Astrocyte (in vitro differentiated cells and primary cell): ENCODE data around the gene ATXN1. TPM values are rescaled to one million over a fixed set of nuclear protein-coding genes. Genes with fewer than 3 reads are reported as not detected.

Experiments
- DNase-seq: peaks from one replicate; pipeline ENCODE4 v3.0.0-alpha.2; 2010; ENCODE audit warnings: low read depth
- FAIRE-seq: peaks from 2 replicates; lab custom pipeline; 2011; peaks lifted over from hg19 to GRCh38; lab: Jason Lieb, UNC
- H2AFZ ChIP-seq: 2 replicates; pipeline ENCODE4 v1.6.0; 2012; ENCODE audit warnings: low read depth, low read length, inconsistent platforms
- H3K27ac ChIP-seq: 2 replicates; pipeline ENCODE4 v1.5.1; 2011; ENCODE audit warnings: low read depth, low read length, inconsistent platforms
- H3K27me3 ChIP-seq: 2 replicates; pipeline ENCODE4 v1.6.0; 2011; ENCODE audit warnings: low read length, inconsistent platforms; ENCODE audit not compliant: insufficient read depth
- H3K36me3 ChIP-seq: 2 replicates; pipeline ENCODE4 v1.5.1; 2011; ENCODE audit warnings: low read length, inconsistent platforms; ENCODE audit not compliant: insufficient read depth
- H3K4me1 ChIP-seq: 2 replicates; pipeline ENCODE4 v1.5.1; 2011; ENCODE audit warnings: low read length, inconsistent platforms; ENCODE audit not compliant: insufficient read depth
- H3K4me2 ChIP-seq: 2 replicates; pipeline ENCODE4 v1.6.0; 2012; ENCODE audit warnings: low read length, inconsistent platforms
- H3K4me3 ChIP-seq: 2 replicates; pipeline ENCODE4 v1.5.1; 2011; ENCODE audit warnings: low read depth, mild to moderate bottlenecking, low read length, inconsistent platforms; ENCODE audit not compliant: insufficient read depth
- H3K79me2 ChIP-seq: 2 replicates; pipeline ENCODE4 v1.6.0; 2012; ENCODE audit warnings: mild to moderate bottlenecking, low read length, inconsistent platforms; ENCODE audit not compliant: insufficient read depth
- H3K9ac ChIP-seq: 2 replicates; pipeline ENCODE4 v1.6.0; 2012; ENCODE audit warnings: mild to moderate bottlenecking, low read length, inconsistent platforms
- H3K9me3 ChIP-seq: 2 replicates; pipeline ENCODE4 v1.5.1; 2012; ENCODE audit warnings: low read depth, mild to moderate bottlenecking, low read length, inconsistent platforms; ENCODE audit not compliant: insufficient read depth
- H4K20me1 ChIP-seq: 2 replicates; pipeline ENCODE4 v1.6.0; 2012; ENCODE audit warnings: low read length, inconsistent platforms; ENCODE audit not compliant: insufficient read depth
- H3K27ac Mint-ChIP-seq: one replicate; pipeline ENCODE4 v1.8.0; 2021; ENCODE audit warnings: mild to moderate bottlenecking, mixed read lengths; ENCODE audit not compliant: unreplicated experiment
- H3K27me3 Mint-ChIP-seq: one replicate; pipeline ENCODE4 v1.8.0; 2021; ENCODE audit warnings: low read depth, mixed read lengths; ENCODE audit not compliant: unreplicated experiment
- H3K36me3 Mint-ChIP-seq: one replicate; pipeline ENCODE4 v1.8.0; 2021; ENCODE audit warnings: low read depth, mixed read lengths; ENCODE audit not compliant: unreplicated experiment
- H3K4me1 Mint-ChIP-seq: one replicate; pipeline ENCODE4 v1.8.0; 2021; ENCODE audit warnings: low read depth, mixed read lengths; ENCODE audit not compliant: unreplicated experiment
- H3K4me3 Mint-ChIP-seq: one replicate; pipeline ENCODE4 v1.8.0; 2021; ENCODE audit warnings: mild to moderate bottlenecking, moderate library complexity, mixed read lengths; ENCODE audit not compliant: unreplicated experiment
- H3K9me3 Mint-ChIP-seq: one replicate; pipeline ENCODE4 v1.8.0; 2021; ENCODE audit warnings: mild to moderate bottlenecking, mixed read lengths; ENCODE audit not compliant: unreplicated experiment
- CTCF ChIP-seq: IDR thresholded peaks from 2 replicates; pipeline ENCODE4 v1.5.1; 2011; ENCODE audit warnings: low read depth, mild to moderate bottlenecking, inconsistent platforms, low read length, moderate library complexity; ENCODE audit not compliant: insufficient read depth
- EZH2 ChIP-seq: IDR thresholded peaks from 2 replicates; pipeline ENCODE4 v1.6.1; 2012; ENCODE audit warnings: mild to moderate bottlenecking, low read length, inconsistent platforms; ENCODE audit not compliant: insufficient read depth
- total RNA-seq: library from RNA; stranded (reverse); gene quantifications from 2 replicates; pipeline ENCODE4 v1.2.1, GENCODE V29; 2021

ATXN1 gene
- total RNA-seq, 1 donor from 2014 or later: 70.9 TPM

- no peaks in the 10 kb centered on the region for H3K9me3 ChIP-seq
- H3K4me3 Mint-ChIP-seq: no peak overlapping the region
- H3K4me3 ChIP-seq: no peak overlapping the region
- H3K9ac ChIP-seq: no peak overlapping the region
- H2AFZ ChIP-seq: no peak overlapping the region
- H3K27me3 ChIP-seq: no peaks in the 10 kb centered on the region
- peaks cover 3% of the 10 kb centered on the region for H3K27me3 Mint-ChIP-seq
- no peak overlapping the region for H3K27ac Mint-ChIP-seq
- peaks cover 3% of the 10 kb centered on the region for H3K36me3 Mint-ChIP-seq
- H3K4me2 ChIP-seq: no peak overlapping the region
- no peaks in the 10 kb centered on the region for H3K36me3 ChIP-seq
- no peaks in the 10 kb centered on the region for H4K20me1 ChIP-seq
- H3K4me1 Mint-ChIP-seq: peaks cover 6% of the 10 kb centered on the region
- no peaks in the 10 kb centered on the region for H3K79me2 ChIP-seq
- H3K4me1 ChIP-seq: no peaks in the 10 kb centered on the region
- no peak for FAIRE-seq
- no peak for DNase-seq
- H3K9me3 Mint-ChIP-seq: peaks cover 8% of the 10 kb centered on the region
- TF ChIP-seq CTCF (no peak), EZH2 (no peak)
- no peak overlapping the region for H3K27ac ChIP-seq
These were observed 22.8 kb upstream of the ATXN1 start for GRCh38 chr6:16783952-16784565.

GRCh38 chr6:16783509-16783908, 22.2 kb upstream of the ATXN1 start:
- no peak for TF ChIP-seq CTCF
- no peak for TF ChIP-seq EZH2
- Mint-ChIP-seq H3K36me3 (peaks cover 3% of the 10 kb centered on the region), H3K9me3 (peaks cover 8% of the 10 kb centered on the region), H3K27me3 (peaks cover 3% of the 10 kb centered on the region), H3K4me1 (peaks cover 6% of the 10 kb centered on the region), H3K4me3 (no peak overlapping the region), H3K27ac (no peak overlapping the region)
- DNase-seq (no peak), FAIRE-seq (peak; percentile 76)
- Histone ChIP-seq H3K4me2 (no peak overlapping the region), H3K27me3 (no peaks in the 10 kb centered on the region), H3K79me2 (no peaks in the 10 kb centered on the region), H3K9ac (no peak overlapping the region), H4K20me1 (no peaks in the 10 kb centered on the region), H2AFZ (no peak overlapping the region), H3K36me3 (no peaks in the 10 kb centered on the region), H3K4me1 (no peaks in the 10 kb centered on the region), H3K27ac (no peak overlapping the region), H3K4me3 (no peak overlapping the region), H3K9me3 (no peaks in the 10 kb centered on the region)

- H4K20me1 ChIP-seq: no peaks in the 10 kb centered on the region
- H3K4me1 Mint-ChIP-seq: peaks cover 6% of the 10 kb centered on the region
- H3K36me3 ChIP-seq: no peaks in the 10 kb centered on the region
- H3K27ac ChIP-seq: no peak overlapping the region
- TF ChIP-seq CTCF (no peak), EZH2 (no peak)
- no peak for DNase-seq
- H2AFZ ChIP-seq: no peak overlapping the region
- H3K27ac Mint-ChIP-seq: no peak overlapping the region
- H3K27me3 ChIP-seq: no peaks in the 10 kb centered on the region
- H3K4me2 ChIP-seq: no peak overlapping the region
- H3K4me3 Mint-ChIP-seq: no peak overlapping the region
- no peak overlapping the region for H3K9ac ChIP-seq
- no peaks in the 10 kb centered on the region for H3K36me3 Mint-ChIP-seq
- H3K27me3 Mint-ChIP-seq: peaks cover 3% of the 10 kb centered on the region
- H3K9me3 ChIP-seq: no peaks in the 10 kb centered on the region
- H3K9me3 Mint-ChIP-seq: no peaks in the 10 kb centered on the region
- no peaks in the 10 kb centered on the region for H3K79me2 ChIP-seq
- FAIRE-seq: no peak
- no peaks in the 10 kb centered on the region for H3K4me1 ChIP-seq
- H3K4me3 ChIP-seq: no peak overlapping the region
These were observed 21.0 kb upstream of the ATXN1 start for GRCh38 chr6:16782278-16782677.
